RWPE2 (cell line): Measurements from ENCODE around the gene NMRK2.

ENCODE experiments used
- ATAC-seq: fragments of 200-7000 bp; cut with Tn5 transposase; 3 replicates; pipeline ENCODE4 v1.9.1; 2021; ENCODE audit warnings: low read depth
- DNase-seq: peaks from one replicate; pipeline ENCODE4 v3.0.0-alpha.2; 2020; ENCODE audit warnings: low spot score
- H3K27ac ChIP-seq: fragments of 450-650 bp; 2 replicates; pipeline ENCODE4 v1.5.1; 2017; ENCODE audit warnings: mild to moderate bottlenecking; ENCODE audit not compliant: poor library complexity, severe bottlenecking
- H3K27me3 ChIP-seq: fragments of 250-450 bp; sonication (Bioruptor Pico); 2 replicates; pipeline ENCODE4 v1.5.1; 2021; ENCODE audit warnings: mild to moderate bottlenecking, moderate library complexity; ENCODE audit not compliant: insufficient read depth, poor library complexity, severe bottlenecking
- H3K36me3 ChIP-seq: fragments of 250-450 bp; sonication (Bioruptor Pico); 2 replicates; pipeline ENCODE4 v1.5.1; 2020; ENCODE audit warnings: low read depth, mild to moderate bottlenecking, moderate library complexity
- H3K4me1 ChIP-seq: fragments of 250-450 bp; sonication (Bioruptor Pico); 2 replicates; pipeline ENCODE4 v1.5.1; 2021; ENCODE audit warnings: mild to moderate bottlenecking, moderate library complexity; ENCODE audit not compliant: insufficient read depth, poor library complexity, severe bottlenecking
- H3K4me3 ChIP-seq: fragments of 250-450 bp; sonication (Bioruptor Pico); 2 replicates; pipeline ENCODE4 v1.5.1; 2021; ENCODE audit warnings: mild to moderate bottlenecking, moderate library complexity; ENCODE audit not compliant: severe bottlenecking
- H3K9me3 ChIP-seq: fragments of 250-450 bp; sonication (Bioruptor Pico); 2 replicates; pipeline ENCODE4 v1.5.1; 2021; ENCODE audit warnings: mild to moderate bottlenecking, moderate library complexity; ENCODE audit not compliant: severe bottlenecking
- CTCF ChIP-seq: fragments of 450-650 bp; IDR thresholded peaks from one replicate; pipeline ENCODE4 v1.5.1; 2017; ENCODE audit warnings: mild to moderate bottlenecking, moderate library complexity; ENCODE audit not compliant: poor library complexity, severe bottlenecking

NMRK2 gene

DNA sequence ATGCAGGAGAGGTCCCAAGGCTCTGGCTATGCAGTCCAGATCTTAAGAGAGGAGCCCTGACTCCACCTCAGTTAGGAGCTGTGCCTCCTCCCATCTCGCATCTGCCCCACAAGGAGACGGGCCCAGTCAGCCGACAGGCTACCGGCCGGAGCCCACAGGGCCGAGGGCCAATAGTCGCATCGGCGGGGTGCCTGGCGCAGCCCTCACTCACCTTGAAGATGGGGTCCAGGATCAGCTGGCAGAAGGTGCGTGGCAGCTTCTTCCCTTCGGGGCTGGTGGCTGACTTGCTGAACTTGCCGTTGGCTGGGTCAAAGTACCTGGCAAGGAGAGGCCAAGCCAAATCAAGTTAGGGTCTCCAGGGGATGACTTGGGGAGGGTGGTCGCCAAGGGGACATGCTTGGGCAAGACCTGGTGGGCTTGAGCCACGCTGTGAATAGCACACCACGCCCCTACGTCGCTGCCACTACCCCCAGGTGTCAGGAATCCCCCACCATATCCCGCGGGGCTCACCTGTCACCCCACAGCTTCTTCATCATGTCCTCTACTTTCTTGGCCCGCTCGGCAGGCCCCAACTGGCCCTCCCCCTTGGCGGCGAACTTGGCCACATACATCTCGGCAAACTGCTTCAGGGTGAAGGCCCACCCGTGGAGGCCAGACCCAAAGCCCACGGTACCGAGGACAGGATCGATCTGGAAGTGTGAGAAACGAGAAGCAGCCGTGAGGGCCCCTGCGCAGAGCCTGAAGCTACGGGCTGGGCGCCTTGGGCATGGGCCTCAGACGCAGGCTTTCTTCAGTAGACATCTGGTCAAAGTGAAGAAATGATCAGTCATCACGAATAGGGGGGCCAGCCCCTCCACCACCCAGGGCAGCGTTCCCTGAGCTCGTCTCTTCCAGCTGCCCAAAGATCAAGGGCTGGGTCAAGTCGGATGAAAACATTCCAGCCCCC is 49.1 kb downstream of the NMRK2 start:
- Histone ChIP-seq H3K36me3 (peaks cover 81% of the 10 kb centered on the region), H3K4me3 (no peak overlapping the region), H3K27me3 (no peaks in the 10 kb centered on the region), H3K4me1 (peaks cover 9% of the 10 kb centered on the region), H3K27ac (no peak overlapping the region), H3K9me3 (no peaks in the 10 kb centered on the region)
- DNase-seq: no peak
- TF ChIP-seq CTCF: no peak
- no peak for ATAC-seq

DNA sequence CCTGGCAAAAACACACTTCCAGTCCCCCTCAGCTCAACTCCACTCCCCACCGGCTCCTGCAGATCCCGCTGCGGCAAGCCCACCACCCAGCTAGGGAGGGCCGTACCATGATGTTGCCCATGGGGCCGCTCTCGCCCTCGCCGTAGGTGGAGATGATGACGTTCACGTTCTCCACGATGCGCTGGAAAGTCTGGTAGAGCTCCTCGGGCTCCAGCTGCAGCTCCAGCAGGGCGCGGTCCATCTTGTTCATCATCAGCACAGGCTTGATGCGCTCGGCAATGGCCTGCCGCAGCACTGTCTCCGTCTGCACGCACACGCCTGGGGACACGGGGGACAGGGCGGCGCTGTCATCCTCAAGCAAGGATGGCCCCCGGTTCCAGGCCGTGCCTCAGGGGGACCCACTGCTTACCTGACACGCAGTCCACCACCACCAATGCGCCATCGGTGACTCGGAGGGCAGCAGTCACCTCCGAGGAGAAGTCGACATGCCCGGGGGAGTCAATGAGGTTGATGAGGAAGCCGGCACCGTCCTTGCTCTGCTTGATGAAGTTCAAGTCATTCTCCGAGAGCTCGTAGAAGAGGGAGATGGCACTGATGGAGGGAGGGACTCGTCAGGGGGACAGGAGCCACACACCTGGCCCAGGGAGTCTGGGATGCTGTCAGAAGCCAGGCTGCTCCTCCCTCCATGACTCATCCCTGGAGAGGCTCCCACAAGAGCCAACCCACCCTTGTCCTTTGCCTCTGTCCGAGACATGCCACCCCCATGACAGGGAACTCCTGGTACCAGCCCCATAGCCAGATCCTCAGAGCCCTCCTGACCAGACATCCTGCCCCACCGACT is 50.1 kb downstream of the NMRK2 start:
- peaks cover 72% of the 10 kb centered on the region for H3K36me3 ChIP-seq
- peak; percentile 62 for ATAC-seq
- peak overlapping the region; percentile 99 for H3K4me3 ChIP-seq
- no peaks in the 10 kb centered on the region for H3K27me3 ChIP-seq
- TF ChIP-seq CTCF: no peak
- no peaks in the 10 kb centered on the region for H3K9me3 ChIP-seq
- DNase-seq: peak; percentile 67
- peaks cover 9% of the 10 kb centered on the region for H3K4me1 ChIP-seq
- H3K27ac ChIP-seq: peak overlapping the region; percentile 86

DNA sequence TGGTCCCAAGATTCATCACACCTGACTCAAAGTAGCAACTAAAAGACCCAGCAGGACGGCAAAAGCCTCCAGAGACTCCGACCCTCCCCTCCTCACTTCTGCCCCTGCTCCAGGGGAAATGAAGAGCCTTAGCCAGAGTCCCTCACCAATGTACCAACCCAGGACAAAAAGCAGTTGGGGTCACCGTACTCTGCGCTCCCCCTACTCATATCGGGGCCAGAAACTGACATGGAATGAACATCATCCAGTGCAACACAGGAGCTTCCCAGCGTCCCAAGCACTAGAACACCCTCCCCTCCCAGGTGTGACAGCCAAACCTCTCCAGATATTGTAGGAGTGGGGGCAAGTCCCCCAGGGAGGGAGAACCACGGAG is 50.7 kb downstream of the NMRK2 start:
- TF ChIP-seq CTCF: no peak
- peaks cover 66% of the 10 kb centered on the region for H3K36me3 ChIP-seq
- H3K9me3 ChIP-seq: no peaks in the 10 kb centered on the region
- DNase-seq (no peak), ATAC-seq (no peak)
- H3K4me1 ChIP-seq: peaks cover 9% of the 10 kb centered on the region
- peak overlapping the region; percentile 86 for H3K27ac ChIP-seq
- no peaks in the 10 kb centered on the region for H3K27me3 ChIP-seq
- H3K4me3 ChIP-seq: peak overlapping the region; percentile 99

DNA sequence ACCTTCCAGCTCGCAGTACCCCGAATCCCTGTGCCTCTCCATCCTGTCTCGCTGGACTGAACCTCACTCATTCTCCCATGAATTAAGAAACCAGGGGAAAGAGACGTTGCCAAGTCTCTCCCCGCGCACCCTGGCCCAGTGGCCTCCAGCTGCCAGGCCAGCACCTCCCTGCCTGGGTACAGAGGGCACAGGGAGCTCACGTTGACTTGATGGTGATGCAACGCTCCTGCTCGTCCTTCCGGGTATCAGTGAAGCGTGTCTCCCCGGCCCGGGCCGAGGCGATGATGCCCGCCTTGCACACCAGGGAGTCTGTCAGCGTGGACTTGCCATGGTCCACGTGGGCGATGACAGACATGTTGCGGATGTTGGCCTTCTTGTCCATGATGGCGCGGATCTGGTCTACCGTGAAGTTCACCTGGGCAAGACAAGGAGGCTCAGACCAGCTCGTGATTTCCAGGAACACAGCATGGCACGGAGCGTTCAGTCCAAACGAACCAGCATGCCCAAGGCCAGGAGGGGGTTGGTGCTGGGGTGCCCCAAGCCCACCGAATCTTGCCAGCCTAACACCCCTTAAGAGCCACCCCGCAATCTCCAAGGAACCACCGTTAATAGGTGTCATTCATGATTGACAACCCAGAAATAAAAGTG is 51.2 kb downstream of the NMRK2 start:
- no peaks in the 10 kb centered on the region for H3K9me3 ChIP-seq
- peaks cover 60% of the 10 kb centered on the region for H3K36me3 ChIP-seq
- peaks cover 9% of the 10 kb centered on the region for H3K4me1 ChIP-seq
- DNase-seq (no peak), ATAC-seq (no peak)
- TF ChIP-seq CTCF: no peak
- peak overlapping the region; percentile 86 for H3K27ac ChIP-seq
- H3K4me3 ChIP-seq: peak overlapping the region; percentile 99
- no peaks in the 10 kb centered on the region for H3K27me3 ChIP-seq
